Kidney (tissue), 14 donors: Measurements from ENCODE around the gene RTP1. TPM values are rescaled to one million over a fixed set of nuclear protein-coding genes. Genes with fewer than 3 reads are reported as not detected.
"Not testable (repeated sequence)": the region's sequence is repeated elsewhere in the genome, so short reads cannot be mapped to it uniquely, and the experiment has no call there.

Experiments used
- DNase-seq, 5 donors: peaks; one replicate each; pipeline ENCODE4 v3.0.0-alpha.2; 2013 to 2020
- FAIRE-seq: peaks from 2 replicates; lab custom pipeline; 2012; peaks lifted over from hg19 to GRCh38; lab: Jason Lieb, UNC
- H3K27ac ChIP-seq, 2 donors: one replicate each; pipeline ENCODE4 v1.7.0; 2013; ENCODE audit warnings: low read depth in 2 of 2, low read length in 2 of 2, inconsistent platforms in 1 of 2
- H3K27me3 ChIP-seq: one replicate; pipeline ENCODE4 v1.7.1; 2013; ENCODE audit warnings: low read length, inconsistent platforms; ENCODE audit not compliant: control insufficient read depth, insufficient read depth
- H3K36me3 ChIP-seq, 3 donors: one replicate each; pipeline versions ENCODE4 v1.7.0 to v1.7.1; 2013; ENCODE audit warnings: low read length in 3 of 3, control low read depth in 1 of 3, inconsistent platforms in 1 of 3; ENCODE audit not compliant: insufficient read depth in 3 of 3, control insufficient read depth in 2 of 3
- H3K4me1 ChIP-seq, 3 donors: one replicate each; pipeline versions ENCODE4 v1.7.0 to v1.7.1; 2013; ENCODE audit warnings: low read length in 3 of 3, inconsistent platforms in 1 of 3, low read depth in 1 of 3; ENCODE audit not compliant: control insufficient read depth in 2 of 3, insufficient read depth in 2 of 3
- H3K4me3 ChIP-seq, 3 donors: one replicate each; pipeline versions ENCODE4 v1.7.0 to v1.8.1; 2013; ENCODE audit warnings: low read length in 3 of 3, control low read depth in 1 of 3, inconsistent platforms in 1 of 3
- H3K9ac ChIP-seq, 3 donors: one replicate each; pipeline versions ENCODE4 v1.7.0 to v1.7.1; 2013; ENCODE audit warnings: low read length in 3 of 3, control low read depth in 1 of 3, inconsistent platforms in 1 of 3
- H3K9me3 ChIP-seq, 3 donors: one replicate each; pipeline versions ENCODE4 v1.7.0 to v1.7.1; 2013; ENCODE audit warnings: low read length in 3 of 3, control low read depth in 1 of 3, inconsistent platforms in 1 of 3; ENCODE audit not compliant: control insufficient read depth in 2 of 3, insufficient read depth in 1 of 3
- CTCF ChIP-seq: IDR thresholded peaks from 3 replicates; pipeline ENCODE4 v1.5.1; 2012; ENCODE audit warnings: mild to moderate bottlenecking, moderate library complexity, borderline replicate concordance; ENCODE audit not compliant: insufficient read depth; ENCODE audit errors: extremely low read depth
- intact Hi-C: fragments of 100-400 bp; cut with DNase I; formaldehyde crosslinking; loops from one replicate; pipeline ENCODE4 v1.11.1; 2022
- polyA plus RNA-seq: library from polyadenylated mRNA; stranded (reverse); fragments of 350-450 nt; fragmentation: Illumina TruSeq; extraction: RNeasy Lipid Tissue Mini Kit (QIAGEN cat#74804); gene quantifications from one replicate; pipeline ENCODE4 v1.2.3, GENCODE V29; 2014; ENCODE audit warnings: low read depth, low replicate concordance; ENCODE audit not compliant: insufficient read depth
- total RNA-seq: library from RNA; stranded (reverse); fragmentation: NEBNext Ultra II Directional; extraction: Animal tissue kit (Norgen Biotek cat#: 25700); gene quantifications from one replicate; pipeline ENCODE4 v1.2.1, GENCODE V29; 2021
- donor health status: control.
- donor health status: control.
- donor health status: control.
- donor health status: control.
- donor health status: control.
- donor health status: DM: yes; HTN: yes; CAD: no.
- donor health status: Normal renal cell carcinoma (clear cell type).

RTP1 gene
- total and polyA plus RNA-seq, 2 donors from 2014 or later = not detected

DNA sequence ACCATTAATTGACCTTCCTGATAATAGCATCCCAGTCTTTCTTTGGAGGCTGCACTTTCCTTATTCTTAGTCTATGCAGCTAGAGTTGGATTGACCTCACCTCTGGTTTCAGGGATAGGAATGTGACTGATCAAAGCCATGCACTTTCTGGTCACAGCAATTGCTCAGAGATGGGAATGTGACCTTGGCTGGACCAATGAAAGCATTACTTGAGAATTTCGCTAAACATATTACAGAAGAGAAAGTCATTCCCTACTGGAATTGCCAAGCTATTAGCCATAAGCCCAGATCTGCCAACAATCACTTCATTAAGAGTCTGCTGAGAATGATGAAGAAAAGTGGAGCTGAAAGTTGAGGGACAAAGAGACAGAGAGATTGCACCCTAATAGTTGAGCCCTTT lies 32.7 kb downstream of the RTP1 start:
- Histone ChIP-seq H3K9me3 (no peaks in the 10 kb centered on the region), H3K4me1 (no peaks in the 10 kb centered on the region), H3K27ac (no peak overlapping the region), H3K36me3 (no peaks in the 10 kb centered on the region), H3K9ac (no peak overlapping the region), H3K4me3 (no peak overlapping the region), H3K27me3 (no peaks in the 10 kb centered on the region)
- FAIRE-seq (no peak), DNase-seq (no peak)
- intact Hi-C loops = no loop called here
- no peak for TF ChIP-seq CTCF

- Histone ChIP-seq H3K9ac (no peak overlapping the region), H3K27me3 (no peaks in the 10 kb centered on the region), H3K4me1 (no peaks in the 10 kb centered on the region), H3K27ac (no peak overlapping the region), H3K4me3 (no peak overlapping the region), H3K36me3 (no peaks in the 10 kb centered on the region), H3K9me3 (no peaks in the 10 kb centered on the region)
- TF ChIP-seq CTCF = no peak
- intact Hi-C loops = no loop called here
- DNase-seq = no peak
- FAIRE-seq = no peak
Measured at GRCh38 chr3:187236962-187237361, 39.7 kb downstream of the RTP1 start.

- no peaks in the 10 kb centered on the region for H3K36me3 ChIP-seq
- H3K4me1 ChIP-seq = no peaks in the 10 kb centered on the region
- no peak overlapping the region for H3K9ac ChIP-seq
- intact Hi-C loops = no loop called here
- H3K27ac ChIP-seq = no peak overlapping the region
- no peak for DNase-seq
- no peaks in the 10 kb centered on the region for H3K27me3 ChIP-seq
- no peak for TF ChIP-seq CTCF
- FAIRE-seq = no peak
- H3K4me3 ChIP-seq = no peak overlapping the region
- no peaks in the 10 kb centered on the region for H3K9me3 ChIP-seq
Measured at GRCh38 chr3:187237741-187238140, 40.5 kb downstream of the RTP1 start.

DNA sequence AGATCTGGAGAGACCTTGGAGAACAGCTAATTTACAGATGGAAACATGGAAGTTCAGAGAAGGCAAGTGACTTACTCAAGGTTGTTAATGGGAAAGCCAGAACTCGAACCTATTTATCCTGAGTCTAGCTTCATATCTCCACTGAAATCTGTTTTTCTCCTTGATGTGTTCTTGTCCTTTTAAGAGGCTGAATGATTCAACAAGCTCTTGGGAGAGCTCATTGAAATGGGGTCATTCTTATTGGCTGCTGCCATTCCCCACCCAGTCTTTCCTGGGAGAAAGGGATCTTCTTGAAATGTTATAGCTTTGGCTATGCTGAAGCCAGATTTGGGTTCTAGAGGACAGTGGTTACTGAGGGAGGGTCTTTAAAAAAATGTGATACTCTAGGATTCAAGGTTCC lies 41.0 kb downstream of the RTP1 start:
- H3K4me3 ChIP-seq = no peak overlapping the region
- no peak overlapping the region for H3K27ac ChIP-seq
- H3K4me1 ChIP-seq = no peaks in the 10 kb centered on the region
- H3K36me3 ChIP-seq = no peaks in the 10 kb centered on the region
- no peak for DNase-seq
- intact Hi-C loops = no loop called here
- FAIRE-seq = no peak
- no peaks in the 10 kb centered on the region for H3K9me3 ChIP-seq
- no peaks in the 10 kb centered on the region for H3K27me3 ChIP-seq
- TF ChIP-seq CTCF = no peak
- H3K9ac ChIP-seq = no peak overlapping the region

DNA sequence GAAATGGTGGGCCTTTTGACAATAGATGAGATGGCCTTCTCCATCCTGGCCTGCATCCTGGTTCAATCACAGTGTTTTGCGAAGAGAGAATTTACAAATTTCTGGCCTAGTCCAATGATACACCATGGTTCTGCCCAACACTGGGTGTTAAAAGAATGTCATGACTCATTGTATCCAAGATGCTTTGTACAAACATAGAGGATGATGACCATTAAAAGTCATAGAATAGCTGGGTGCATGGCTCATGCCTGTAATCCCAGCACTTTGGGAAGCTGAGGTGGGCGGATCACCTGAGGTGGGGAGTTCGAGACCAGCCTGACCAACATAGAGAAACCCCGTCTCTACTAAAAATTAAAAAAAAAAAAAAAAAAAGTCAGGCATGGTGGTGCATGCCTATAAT lies 41.5 kb downstream of the RTP1 start:
- DNase-seq, intact Hi-C loops: not testable (repeated sequence)

More for the DNA sequence above, 41.5 kb downstream of the RTP1 start:
- not testable (repeated sequence) for FAIRE-seq, H3K4me3 ChIP-seq, H3K36me3 ChIP-seq, H3K4me1 ChIP-seq, H3K27ac ChIP-seq, H3K9ac ChIP-seq, H3K27me3 ChIP-seq, H3K9me3 ChIP-seq
